Lower lobe of right lung (tissue), 2 donors: ENCODE data around the gene NXPH2. TPM values are rescaled to one million over a fixed set of nuclear protein-coding genes. Genes with fewer than 3 reads are reported as not detected.

Source experiments
- ATAC-seq, 2 donors: fragments of 200-7000 bp; cut with Tn5 transposase; one replicate each; pipeline ENCODE4 v1.9.1; 2020 to 2022; ENCODE audit warnings: mild to moderate bottlenecking in 2 of 2, moderate library complexity in 2 of 2
- DNase-seq: peaks from one replicate; pipeline ENCODE4 v3.0.0-alpha.2; 2020
- H3K27ac ChIP-seq: fragments of 200-600 bp; one replicate; pipeline ENCODE4 v1.8.0; 2022
- H3K27me3 ChIP-seq: fragments of 200-600 bp; one replicate; pipeline ENCODE4 v1.8.0; 2022; ENCODE audit warnings: low read depth
- H3K36me3 ChIP-seq: fragments of 200-600 bp; one replicate; pipeline ENCODE4 v1.8.0; 2022; ENCODE audit warnings: mild to moderate bottlenecking
- H3K4me1 ChIP-seq: fragments of 200-600 bp; one replicate; pipeline ENCODE4 v1.8.0; 2022
- H3K4me3 ChIP-seq: fragments of 200-600 bp; one replicate; pipeline ENCODE4 v1.8.0; 2022; ENCODE audit warnings: mild to moderate bottlenecking
- H3K9me3 ChIP-seq: fragments of 200-600 bp; one replicate; pipeline ENCODE4 v1.8.0; 2022
- intact Hi-C: fragments of 100-400 bp; cut with DNase I; formaldehyde crosslinking; loops from one replicate; pipeline ENCODE4 v1.11.0; 2022
- total RNA-seq: library from RNA; stranded (reverse); fragmentation: NEBNext Ultra II Directional; extraction: Animal tissue kit (Norgen Biotek cat#: 25700); gene quantifications from one replicate; pipeline ENCODE4 v1.2.1, GENCODE V29; 2021
- TF ChIP-seq, protein P1 (sequence below): fragments of 200-600 bp; IDR thresholded peaks from one replicate; pipeline ENCODE4 v1.8.0; 2022; ENCODE audit warnings: antibody characterized with exemption, mild to moderate bottlenecking
- donor health status: DM: no; HTN: yes; CAD: no; lungs with severe emphysema.

The NXPH2 gene
- total RNA-seq, 1 donor from 2014 or later: not detected

DNA sequence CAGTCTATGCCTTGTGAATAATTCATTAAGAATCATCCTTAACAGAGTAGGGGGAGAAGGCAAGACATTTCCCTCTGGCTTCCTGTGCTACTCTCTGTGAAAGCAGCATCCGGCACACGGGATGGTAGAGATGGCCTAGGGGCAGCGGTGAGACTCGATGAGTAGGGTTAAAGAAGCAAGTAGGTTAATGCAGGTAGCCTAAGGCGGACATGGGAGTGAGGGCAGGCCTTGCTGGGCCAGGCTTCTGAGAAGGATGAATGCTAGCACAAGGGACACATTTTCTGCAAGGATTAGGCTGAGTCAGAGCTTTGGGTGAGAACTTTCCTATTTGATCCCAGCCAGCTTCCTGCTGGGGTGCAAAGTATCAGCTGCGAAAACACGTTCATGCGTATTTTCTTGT lies 80.8 kb downstream of the NXPH2 start:
- intact Hi-C loops: no loop called here
- H3K9me3 ChIP-seq: no peaks in the 10 kb centered on the region
- TF ChIP-seq, protein P1, sequence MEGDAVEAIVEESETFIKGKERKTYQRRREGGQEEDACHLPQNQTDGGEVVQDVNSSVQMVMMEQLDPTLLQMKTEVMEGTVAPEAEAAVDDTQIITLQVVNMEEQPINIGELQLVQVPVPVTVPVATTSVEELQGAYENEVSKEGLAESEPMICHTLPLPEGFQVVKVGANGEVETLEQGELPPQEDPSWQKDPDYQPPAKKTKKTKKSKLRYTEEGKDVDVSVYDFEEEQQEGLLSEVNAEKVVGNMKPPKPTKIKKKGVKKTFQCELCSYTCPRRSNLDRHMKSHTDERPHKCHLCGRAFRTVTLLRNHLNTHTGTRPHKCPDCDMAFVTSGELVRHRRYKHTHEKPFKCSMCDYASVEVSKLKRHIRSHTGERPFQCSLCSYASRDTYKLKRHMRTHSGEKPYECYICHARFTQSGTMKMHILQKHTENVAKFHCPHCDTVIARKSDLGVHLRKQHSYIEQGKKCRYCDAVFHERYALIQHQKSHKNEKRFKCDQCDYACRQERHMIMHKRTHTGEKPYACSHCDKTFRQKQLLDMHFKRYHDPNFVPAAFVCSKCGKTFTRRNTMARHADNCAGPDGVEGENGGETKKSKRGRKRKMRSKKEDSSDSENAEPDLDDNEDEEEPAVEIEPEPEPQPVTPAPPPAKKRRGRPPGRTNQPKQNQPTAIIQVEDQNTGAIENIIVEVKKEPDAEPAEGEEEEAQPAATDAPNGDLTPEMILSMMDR: no peak
- H3K27me3 ChIP-seq: no peaks in the 10 kb centered on the region
- no peak for DNase-seq
- H3K36me3 ChIP-seq: no peaks in the 10 kb centered on the region
- H3K27ac ChIP-seq: no peak overlapping the region
- ATAC-seq: no peak
- H3K4me1 ChIP-seq: no peaks in the 10 kb centered on the region
- H3K4me3 ChIP-seq: no peak overlapping the region

DNA sequence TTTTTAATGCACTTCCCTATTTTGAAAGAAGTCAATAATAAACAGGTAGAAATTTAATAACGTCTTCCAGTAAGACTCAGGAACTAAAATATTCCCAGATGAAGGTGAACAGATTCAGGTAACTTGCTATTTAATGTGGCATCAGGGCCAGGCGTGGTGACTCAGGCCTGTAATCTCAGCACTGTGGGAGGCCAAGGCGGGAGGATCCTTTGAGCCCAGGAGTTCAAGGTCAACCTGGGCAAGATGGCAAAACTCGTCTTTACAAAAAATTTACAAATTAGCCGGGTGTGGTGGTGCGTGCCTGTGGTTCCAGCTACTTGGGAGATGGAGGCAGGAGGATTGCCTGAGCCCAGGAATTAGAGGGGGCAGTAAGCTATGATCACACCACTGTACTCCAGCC lies 81.8 kb downstream of the NXPH2 start:
- Histone ChIP-seq H3K4me1 (no peaks in the 10 kb centered on the region), H3K27ac (no peak overlapping the region), H3K27me3 (no peaks in the 10 kb centered on the region), H3K4me3 (no peak overlapping the region), H3K9me3 (no peaks in the 10 kb centered on the region), H3K36me3 (no peaks in the 10 kb centered on the region)
- ATAC-seq (no peak), DNase-seq (no peak)
- TF ChIP-seq, protein P1: no peak
- intact Hi-C loops: no loop called here

DNA sequence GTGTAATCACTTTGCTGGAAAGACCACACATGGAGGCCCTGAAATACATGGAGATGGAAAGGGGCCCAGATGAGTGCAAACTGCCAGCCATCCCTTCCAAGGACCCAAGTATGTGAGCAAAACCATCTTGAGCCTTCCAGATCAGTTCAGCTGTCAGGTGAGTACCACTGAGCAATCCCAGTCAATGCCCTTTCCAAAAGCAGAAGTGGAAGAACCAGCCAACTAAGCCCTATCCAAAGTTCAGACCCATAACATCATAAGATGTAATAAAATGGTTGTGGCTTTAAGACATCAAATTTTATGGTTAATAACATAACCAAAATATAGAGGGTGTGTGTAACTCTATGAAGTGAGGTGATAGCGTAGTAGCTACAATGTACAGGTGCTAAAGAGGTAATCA lies 88.5 kb downstream of the NXPH2 start:
- H3K4me3 ChIP-seq: no peak overlapping the region
- H3K36me3 ChIP-seq: no peaks in the 10 kb centered on the region
- H3K9me3 ChIP-seq: no peaks in the 10 kb centered on the region
- TF ChIP-seq, protein P1: no peak
- DNase-seq (no peak), ATAC-seq (no peak)
- H3K27ac ChIP-seq: no peak overlapping the region
- intact Hi-C loops: no loop called here
- H3K4me1 ChIP-seq: no peaks in the 10 kb centered on the region
- no peaks in the 10 kb centered on the region for H3K27me3 ChIP-seq

DNA sequence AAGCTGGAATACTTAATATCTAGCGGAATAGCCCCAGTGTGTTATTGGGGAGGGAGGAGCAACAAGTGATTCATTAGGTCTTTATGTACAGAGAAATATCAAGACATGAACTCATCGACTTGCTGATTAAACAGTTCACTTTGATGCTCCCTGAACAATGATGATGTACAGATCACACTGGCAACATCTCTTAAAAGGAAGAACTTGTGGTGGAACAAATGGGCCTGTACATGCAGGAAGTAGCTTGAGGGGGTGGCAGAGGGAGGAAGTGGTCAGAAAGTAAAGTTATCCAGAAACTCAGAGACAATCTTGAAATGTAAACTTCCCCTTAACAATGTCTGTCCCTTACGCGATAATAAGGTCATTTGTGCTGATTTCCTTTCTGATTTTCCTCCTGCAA lies 90.5 kb downstream of the NXPH2 start:
- TF ChIP-seq, protein P1: no peak
- intact Hi-C loops: no loop called here
- DNase-seq (no peak), ATAC-seq (peak in 1 of 2 donors; percentile 64)
- H3K4me3 ChIP-seq: no peak overlapping the region
- H3K27me3 ChIP-seq: no peaks in the 10 kb centered on the region
- H3K36me3 ChIP-seq: no peaks in the 10 kb centered on the region
- no peaks in the 10 kb centered on the region for H3K9me3 ChIP-seq
- no peak overlapping the region for H3K27ac ChIP-seq
- H3K4me1 ChIP-seq: no peaks in the 10 kb centered on the region

DNA sequence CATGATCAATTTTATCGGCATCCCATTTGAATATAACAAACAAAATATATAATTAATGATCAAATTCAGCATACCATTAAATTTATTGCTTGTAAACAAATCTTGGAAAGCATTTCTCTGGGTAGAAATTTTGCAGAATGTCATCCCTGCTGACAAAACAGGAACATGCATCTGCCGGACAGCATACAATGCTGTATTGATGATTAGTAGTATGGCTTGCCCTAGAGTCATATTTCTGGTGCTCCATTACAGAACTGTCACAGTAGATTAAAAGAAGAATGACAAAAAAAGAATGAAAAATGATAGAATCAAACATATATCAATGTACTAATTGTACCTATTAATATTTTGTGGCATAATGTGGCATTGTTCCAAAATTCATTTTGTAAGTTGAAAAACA lies 98.0 kb downstream of the NXPH2 start:
- TF ChIP-seq, protein P1: no peak
- intact Hi-C loops: no loop called here

DNA sequence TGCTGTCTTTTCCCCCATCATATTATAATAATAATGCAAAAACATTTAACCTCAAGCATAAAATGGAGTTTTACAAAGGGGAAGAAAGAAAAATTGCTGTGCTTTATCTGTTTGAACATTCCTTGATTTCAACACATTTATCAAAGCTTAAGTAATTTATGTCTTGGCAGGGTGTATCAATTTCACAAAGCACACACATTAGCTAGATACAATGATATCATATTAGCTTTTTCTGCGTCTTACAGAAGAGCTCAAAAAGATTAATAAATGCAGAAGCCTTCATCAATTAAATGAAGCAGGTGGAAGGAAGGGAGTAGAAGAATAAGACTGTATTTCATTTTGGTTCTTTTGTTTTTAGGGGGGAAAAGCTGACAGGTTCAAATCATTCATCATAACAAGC lies 103.0 kb downstream of the NXPH2 start:
- no peak for ATAC-seq
- H3K27me3 ChIP-seq: no peaks in the 10 kb centered on the region
- no peaks in the 10 kb centered on the region for H3K4me1 ChIP-seq
- H3K27ac ChIP-seq: no peak overlapping the region
- no peak for DNase-seq
- TF ChIP-seq, protein P1: no peak
- H3K36me3 ChIP-seq: no peaks in the 10 kb centered on the region
- intact Hi-C loops: no loop called here
- H3K9me3 ChIP-seq: no peaks in the 10 kb centered on the region
- H3K4me3 ChIP-seq: no peak overlapping the region

More for the DNA sequence above, 98.0 kb downstream of the NXPH2 start:
- Histone ChIP-seq H3K4me1 (no peaks in the 10 kb centered on the region), H3K9me3 (no peaks in the 10 kb centered on the region), H3K4me3 (no peak overlapping the region), H3K27ac (no peak overlapping the region), H3K36me3 (no peaks in the 10 kb centered on the region), H3K27me3 (no peaks in the 10 kb centered on the region)
- ATAC-seq: no peak
- no peak for DNase-seq
